ENCODE results near the gene TCOF1.

TCOF1 gene

DNA sequence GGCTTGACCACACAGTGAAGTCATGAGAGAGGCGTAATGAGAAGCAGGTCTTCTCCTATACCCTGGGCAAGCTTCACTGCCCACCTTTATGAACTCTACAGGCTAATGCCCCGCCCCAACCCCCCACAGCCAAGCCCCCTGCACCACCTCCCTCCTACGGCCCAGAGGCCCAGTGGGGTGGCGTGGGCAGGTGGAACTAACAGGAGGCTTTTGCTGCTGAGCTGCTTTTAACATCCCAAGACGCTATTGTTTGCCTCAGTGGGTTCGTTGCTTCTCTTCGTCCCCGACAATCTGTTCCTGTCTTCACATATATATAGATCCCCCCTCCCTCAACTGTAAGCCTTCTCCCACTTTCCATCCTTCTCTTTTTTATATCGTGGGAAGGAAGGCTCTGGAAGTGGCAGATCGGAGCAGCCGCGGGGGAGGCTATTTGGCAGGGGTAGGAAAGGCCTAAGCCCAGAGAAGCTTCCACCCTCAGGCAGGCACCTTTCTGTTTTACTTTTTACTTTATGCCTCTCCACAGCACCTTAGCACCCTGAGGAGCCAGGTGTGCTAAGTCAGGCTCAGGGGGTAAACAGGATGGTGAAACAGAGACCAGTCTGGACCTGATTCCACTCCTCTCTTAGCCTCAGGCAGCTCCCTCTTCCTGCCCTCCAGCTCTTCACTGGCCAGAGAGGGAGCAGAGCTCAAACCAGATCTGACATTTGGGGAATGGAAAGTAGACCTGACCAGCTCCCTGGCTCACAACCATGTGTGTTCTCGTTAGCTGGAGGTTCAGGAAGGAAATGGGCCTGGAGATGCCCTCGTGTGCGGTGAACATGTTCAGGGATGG, 28.7 kb downstream of the TCOF1 start:
- Histone ChIP-seq H3K4me2 (ENCODE audit: insufficient read depth, low read length, poor library complexity, severe bottlenecking) (no peak overlapping the region), H2BK12ac (ENCODE audit: low read length) (no peak overlapping the region), H3K4me3 (ENCODE audit: low read length in 2 of 2) (no peak overlapping the region), H2AFZ (ENCODE audit: low read length) (no peak overlapping the region), H2BK15ac (ENCODE audit: low read length) (no peak overlapping the region), H3K79me1 (ENCODE audit: low read depth, low read length) (no peaks in the 10 kb centered on the region), H3K9ac (ENCODE audit: low read depth, low read length, poor library complexity) (no peak overlapping the region), H2AK5ac (ENCODE audit: low read depth, low read length) (no peak overlapping the region), H3K23ac (ENCODE audit: low read depth, low read length, poor library complexity) (no peak overlapping the region), H4K8ac (ENCODE audit: low read depth, low read length) (no peak overlapping the region), H3K27ac (replicated peaks; ENCODE audit: low read length) (no peak overlapping the region), H2BK120ac (ENCODE audit: low read depth, low read length) (no peak overlapping the region), H4K91ac (ENCODE audit: low read depth, low read length, poor library complexity) (no peak overlapping the region), H3K4me1 (ENCODE audit: control insufficient read depth in 2 of 2, insufficient read depth in 1 of 2, low read depth in 1 of 2, low read length in 2 of 2) (peaks cover 0 to 2% of the 10 kb centered on the region in 2 donors), H2BK5ac (ENCODE audit: low read length) (no peak overlapping the region), H3K14ac (ENCODE audit: low read length) (no peak overlapping the region), H3K27me3 (ENCODE audit: control insufficient read depth in 3 of 3, insufficient read depth in 3 of 3, low read depth in 1 of 3, low read length in 3 of 3) (no peaks in the 10 kb centered on the region), H3K4ac (ENCODE audit: low read length) (no peak overlapping the region), H3K18ac (ENCODE audit: low read length) (no peak overlapping the region), H3K36me3 (replicated peaks in 1 of 2; ENCODE audit: control insufficient read depth in 2 of 2, insufficient read depth in 2 of 2, low read length in 2 of 2) (peaks cover 72 to 100% of the 10 kb centered on the region in 2 donors), H3K9me3 (replicated peaks in 1 of 2; ENCODE audit: control insufficient read depth in 2 of 2, insufficient read depth in 1 of 2, low read depth in 1 of 2, low read length in 2 of 2) (no peaks in the 10 kb centered on the region)
- WGBS, 2 donors (ENCODE audit: extremely low coverage in 2 of 2, insufficient read length in 2 of 2, insufficient replicate concordance in 1 of 2) = no CpG with 5 or more reads among the region's 15 CpGs
- no peak for DNase-seq (ENCODE audit: low spot score)

DNA sequence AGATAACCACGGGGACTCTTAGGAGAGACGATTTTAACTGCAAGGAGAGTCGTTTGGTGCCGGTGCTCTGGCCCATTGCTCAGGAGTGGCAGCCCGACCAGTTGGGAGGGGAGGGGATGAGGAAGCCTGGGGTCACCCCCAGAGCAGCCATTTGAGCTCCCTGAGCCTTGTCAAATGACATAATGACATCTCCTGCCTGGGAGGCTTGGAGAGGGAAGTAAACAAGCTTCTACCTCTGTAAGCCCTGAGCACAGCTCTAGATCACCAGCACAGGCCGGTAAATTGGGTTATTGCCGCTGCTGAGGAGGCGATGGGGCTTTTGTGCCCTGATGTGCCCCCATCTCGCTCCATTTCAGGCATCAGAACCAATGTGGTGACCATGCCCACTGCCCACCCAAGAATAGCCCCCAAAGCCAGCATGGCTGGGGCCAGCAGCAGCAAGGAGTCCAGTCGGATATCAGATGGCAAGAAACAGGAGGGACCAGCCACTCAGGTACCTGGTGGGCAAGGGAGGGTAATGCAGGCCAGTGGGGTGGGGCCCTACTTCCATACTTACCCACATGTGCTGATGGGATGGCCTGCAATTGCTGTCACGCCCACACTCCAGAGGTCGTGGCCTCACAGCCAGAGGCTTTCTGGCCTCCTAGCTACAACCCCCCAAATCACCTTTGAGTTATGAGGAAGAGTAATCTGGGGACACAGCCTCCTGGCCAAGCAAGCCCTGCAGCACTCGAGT, 32.2 kb downstream of the TCOF1 start:
- H3K36me3 ChIP-seq (replicated peaks in 1 of 2; ENCODE audit: control insufficient read depth in 2 of 2, insufficient read depth in 2 of 2, low read length in 2 of 2) = peaks cover 73 to 99% of the 10 kb centered on the region in 2 donors
- peak overlapping the region; percentile 53 for H4K8ac ChIP-seq (ENCODE audit: low read depth, low read length)
- no peak overlapping the region for H2BK15ac ChIP-seq (ENCODE audit: low read length)
- no peak overlapping the region for H3K9ac ChIP-seq (ENCODE audit: low read depth, low read length, poor library complexity)
- no peaks in the 10 kb centered on the region for H3K9me3 ChIP-seq (replicated peaks in 1 of 2; ENCODE audit: control insufficient read depth in 2 of 2, insufficient read depth in 1 of 2, low read depth in 1 of 2, low read length in 2 of 2)
- no peak overlapping the region for H3K27ac ChIP-seq (replicated peaks; ENCODE audit: low read length)
- no peak overlapping the region for H3K4me2 ChIP-seq (ENCODE audit: insufficient read depth, low read length, poor library complexity, severe bottlenecking)
- no peak for DNase-seq (ENCODE audit: low spot score)
- no peak overlapping the region for H3K4me3 ChIP-seq (ENCODE audit: low read length in 2 of 2)
- H2AK5ac ChIP-seq (ENCODE audit: low read depth, low read length) = no peak overlapping the region
- H3K4ac ChIP-seq (ENCODE audit: low read length) = no peak overlapping the region
- no peak overlapping the region for H2AFZ ChIP-seq (ENCODE audit: low read length)
- H3K79me1 ChIP-seq (ENCODE audit: low read depth, low read length) = peaks cover 1% of the 10 kb centered on the region
- no peak overlapping the region for H2BK12ac ChIP-seq (ENCODE audit: low read length)
- H2BK5ac ChIP-seq (ENCODE audit: low read length) = no peak overlapping the region
- WGBS, 2 donors (ENCODE audit: extremely low coverage in 2 of 2, insufficient read length in 2 of 2, insufficient replicate concordance in 1 of 2) = no CpG with 5 or more reads among the region's 13 CpGs
- peaks cover 0 to 2% of the 10 kb centered on the region in 2 donors for H3K4me1 ChIP-seq (ENCODE audit: control insufficient read depth in 2 of 2, insufficient read depth in 1 of 2, low read depth in 1 of 2, low read length in 2 of 2)
- H3K14ac ChIP-seq (ENCODE audit: low read length) = no peak overlapping the region
- no peak overlapping the region for H4K91ac ChIP-seq (ENCODE audit: low read depth, low read length, poor library complexity)
- H3K23ac ChIP-seq (ENCODE audit: low read depth, low read length, poor library complexity) = no peak overlapping the region
- H3K27me3 ChIP-seq (ENCODE audit: control insufficient read depth in 3 of 3, insufficient read depth in 3 of 3, low read depth in 1 of 3, low read length in 3 of 3) = no peaks in the 10 kb centered on the region
- no peak overlapping the region for H2BK120ac ChIP-seq (ENCODE audit: low read depth, low read length)
- no peak overlapping the region for H3K18ac ChIP-seq (ENCODE audit: low read length)

DNA sequence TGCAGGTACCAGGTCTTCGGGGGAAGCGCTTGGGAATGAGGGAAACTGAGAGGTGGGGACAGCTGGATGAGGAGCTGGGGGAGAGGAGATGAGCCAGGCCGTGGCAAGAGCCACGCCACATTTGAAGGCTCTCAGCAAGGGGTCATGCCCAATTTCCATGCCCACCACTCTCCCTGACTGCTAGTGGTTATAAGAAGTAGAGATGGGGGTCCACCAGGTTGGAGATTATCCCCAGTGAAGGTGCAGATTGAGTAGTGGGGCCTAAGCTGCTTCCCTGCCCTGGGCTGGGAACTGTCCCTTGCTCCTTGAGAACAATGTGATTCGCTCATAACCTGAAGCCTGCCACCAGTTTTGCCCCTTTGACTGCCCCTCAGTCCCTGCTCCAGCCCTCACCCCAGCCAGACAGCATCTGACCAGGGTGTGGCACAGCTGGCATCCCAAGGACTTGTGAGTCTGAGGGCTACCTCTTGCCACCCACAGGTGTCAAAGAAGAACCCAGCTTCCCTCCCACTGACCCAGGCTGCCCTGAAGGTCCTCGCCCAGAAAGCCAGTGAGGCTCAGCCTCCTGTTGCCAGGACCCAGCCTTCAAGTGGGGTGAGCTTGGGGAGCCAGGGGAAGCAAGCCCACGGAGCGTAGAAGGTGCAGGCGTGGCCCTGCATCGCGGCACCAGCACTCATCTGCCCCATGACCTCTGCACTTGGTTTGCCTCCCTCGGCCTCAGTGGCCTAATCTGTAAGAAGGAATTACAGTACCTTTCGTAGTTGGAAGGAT, 33.8 kb downstream of the TCOF1 start:
- no peak for DNase-seq (ENCODE audit: low spot score)
- H2BK5ac ChIP-seq (ENCODE audit: low read length) = no peak overlapping the region
- H3K9me3 ChIP-seq (replicated peaks in 1 of 2; ENCODE audit: control insufficient read depth in 2 of 2, insufficient read depth in 1 of 2, low read depth in 1 of 2, low read length in 2 of 2) = no peaks in the 10 kb centered on the region
- no peaks in the 10 kb centered on the region for H3K27me3 ChIP-seq (ENCODE audit: control insufficient read depth in 3 of 3, insufficient read depth in 3 of 3, low read depth in 1 of 3, low read length in 3 of 3)
- H3K4me3 ChIP-seq (ENCODE audit: low read length in 2 of 2) = no peak overlapping the region
- peaks cover 1% of the 10 kb centered on the region for H3K79me1 ChIP-seq (ENCODE audit: low read depth, low read length)
- no peak overlapping the region for H4K91ac ChIP-seq (ENCODE audit: low read depth, low read length, poor library complexity)
- H3K4me1 ChIP-seq (ENCODE audit: control insufficient read depth in 2 of 2, insufficient read depth in 1 of 2, low read depth in 1 of 2, low read length in 2 of 2) = peaks cover 0 to 2% of the 10 kb centered on the region in 2 donors
- no peak overlapping the region for H2AFZ ChIP-seq (ENCODE audit: low read length)
- no peak overlapping the region for H3K18ac ChIP-seq (ENCODE audit: low read length)
- H2BK12ac ChIP-seq (ENCODE audit: low read length) = no peak overlapping the region
- H2AK5ac ChIP-seq (ENCODE audit: low read depth, low read length) = no peak overlapping the region
- H3K14ac ChIP-seq (ENCODE audit: low read length) = no peak overlapping the region
- no peak overlapping the region for H3K4ac ChIP-seq (ENCODE audit: low read length)
- no peak overlapping the region for H2BK15ac ChIP-seq (ENCODE audit: low read length)
- no peak overlapping the region for H4K8ac ChIP-seq (ENCODE audit: low read depth, low read length)
- H3K4me2 ChIP-seq (ENCODE audit: insufficient read depth, low read length, poor library complexity, severe bottlenecking) = no peak overlapping the region
- H3K23ac ChIP-seq (ENCODE audit: low read depth, low read length, poor library complexity) = no peak overlapping the region
- no CpG with 5 or more reads among the region's 13 CpGs for WGBS, 2 donors (ENCODE audit: extremely low coverage in 2 of 2, insufficient read length in 2 of 2, insufficient replicate concordance in 1 of 2)
- H3K27ac ChIP-seq (replicated peaks; ENCODE audit: low read length) = no peak overlapping the region
- H3K36me3 ChIP-seq (replicated peaks in 1 of 2; ENCODE audit: control insufficient read depth in 2 of 2, insufficient read depth in 2 of 2, low read length in 2 of 2) = peaks cover 76 to 99% of the 10 kb centered on the region in 2 donors
- H2BK120ac ChIP-seq (ENCODE audit: low read depth, low read length) = no peak overlapping the region
- H3K9ac ChIP-seq (ENCODE audit: low read depth, low read length, poor library complexity) = no peak overlapping the region
